HuH-7.5 (cell line): Measurements from ENCODE around the gene EIF5A.
"Not testable (repeated sequence)": the region's sequence is repeated elsewhere in the genome, so short reads cannot be mapped to it uniquely, and the experiment has no call there.

ENCODE experiments used
- DNase-seq: peaks from one replicate; pipeline ENCODE4 v3.0.0; 2011; ENCODE audit warnings: low spot score

The EIF5A gene

GRCh38 chr17:7330638-7331015 is 23.2 kb downstream of the EIF5A start:
- no peak for DNase-seq

- no peak for DNase-seq
Measured at GRCh38 chr17:7332111-7332510, 24.7 kb downstream of the EIF5A start.

- not testable (repeated sequence) for DNase-seq
Measured at GRCh38 chr17:7332600-7333069, 25.2 kb downstream of the EIF5A start.

GRCh38 chr17:7334938-7335538 is 27.6 kb downstream of the EIF5A start:
- no peak for DNase-seq

- not testable (repeated sequence) for DNase-seq
Measured at GRCh38 chr17:7335765-7336164, 28.3 kb downstream of the EIF5A start.

- DNase-seq = no peak
Measured at GRCh38 chr17:7336240-7337175, 29.1 kb downstream of the EIF5A start, which contains the start of gene ACAP1. TSS of gene ACAP1 (plus strand) at chr17:7336529. CDS start at chr17:7336735, 206 bp downstream.

GRCh38 chr17:7337600-7337999 is 30.2 kb downstream of the EIF5A start:
- DNase-seq = not testable (repeated sequence)

GRCh38 chr17:7340179-7340578 is 32.8 kb downstream of the EIF5A start:
- DNase-seq = no peak

- no peak for DNase-seq
Measured at GRCh38 chr17:7341842-7342241, 34.4 kb downstream of the EIF5A start.

GRCh38 chr17:7343250-7343649 is 35.8 kb downstream of the EIF5A start:
- DNase-seq = no peak

GRCh38 chr17:7346761-7347614 is 39.6 kb downstream of the EIF5A start:
- DNase-seq = no peak

- no peak for DNase-seq
Measured at GRCh38 chr17:7347630-7348477, 40.4 kb downstream of the EIF5A start.

GRCh38 chr17:7348478-7349242 is 41.2 kb downstream of the EIF5A start:
- no peak for DNase-seq

GRCh38 chr17:7351665-7352502 is 44.5 kb downstream of the EIF5A start, which contains the start of gene KCTD11:
TSS of gene KCTD11 (plus strand) at chr17:7352162.
- peak; percentile 88 for DNase-seq

GRCh38 chr17:7352503-7352889 is 45.1 kb downstream of the EIF5A start:
- DNase-seq = no peak

GRCh38 chr17:7352910-7353635 is 45.6 kb downstream of the EIF5A start:
- DNase-seq = no peak

- DNase-seq = no peak
Measured at GRCh38 chr17:7354262-7354843, 46.9 kb downstream of the EIF5A start.

GRCh38 chr17:7355053-7355452 is 47.6 kb downstream of the EIF5A start, which contains the start of gene TMEM95:
TSS of gene TMEM95 (plus strand) at chr17:7355156. CDS start at chr17:7355205, 49 bp downstream.
- DNase-seq = no peak
